HG03342 (cell line): ENCODE data around the gene C6orf141.
A peak's percentile ranks its signal among the peaks of the same experiment; 100 is the strongest.

Experiments
- ATAC-seq: cut with Tn5 transposase; IDR thresholded peaks from one replicate; pipeline ENCODE4 v1.9.1; 2021; ENCODE audit warnings: mild to moderate bottlenecking, moderate library complexity; ENCODE audit not compliant: unreplicated experiment

The C6orf141 gene

GRCh38 chr6:49550492-49551077 is at the start of gene C6orf141:
C6orf141 (plus strand) TSS chr6:49550668; CDS start chr6:49550793, 125 bp downstream.
- ATAC-seq = peak; percentile 69

- ATAC-seq = no peak
Observed at GRCh38 chr6:49504666-49505065, 45.8 kb upstream of the C6orf141 start.

- no peak for ATAC-seq
Observed at GRCh38 chr6:49506569-49507111, 43.8 kb upstream of the C6orf141 start.

- ATAC-seq = no peak
Observed at GRCh38 chr6:49509342-49509741, 41.1 kb upstream of the C6orf141 start.

- ATAC-seq = no peak
Observed at GRCh38 chr6:49513153-49513989, 37.1 kb upstream of the C6orf141 start.

GRCh38 chr6:49514571-49515484 is 35.6 kb upstream of the C6orf141 start:
- ATAC-seq = no peak

- no peak for ATAC-seq
Observed at GRCh38 chr6:49515485-49516146, 34.9 kb upstream of the C6orf141 start.

GRCh38 chr6:49516147-49516505 is 34.3 kb upstream of the C6orf141 start:
- no peak for ATAC-seq

- no peak for ATAC-seq
Observed at GRCh38 chr6:49517919-49518318, 32.5 kb upstream of the C6orf141 start.

GRCh38 chr6:49519660-49520059 is 30.8 kb upstream of the C6orf141 start:
- ATAC-seq = peak; percentile 66

- ATAC-seq = no peak
Observed at GRCh38 chr6:49522710-49523593, 27.5 kb upstream of the C6orf141 start.

GRCh38 chr6:49523901-49524300 is 26.6 kb upstream of the C6orf141 start:
- ATAC-seq = no peak

GRCh38 chr6:49524541-49524940 is 25.9 kb upstream of the C6orf141 start:
- ATAC-seq = no peak

- ATAC-seq = no peak
Observed at GRCh38 chr6:49526598-49526997, 23.9 kb upstream of the C6orf141 start.

GRCh38 chr6:49527320-49527719 is 23.1 kb upstream of the C6orf141 start:
- no peak for ATAC-seq

GRCh38 chr6:49528571-49528970 is 21.9 kb upstream of the C6orf141 start:
- ATAC-seq = no peak

GRCh38 chr6:49530141-49530776 is 20.2 kb upstream of the C6orf141 start:
- ATAC-seq = no peak

- ATAC-seq = peak; percentile 93
Observed at GRCh38 chr6:49531774-49532569, 18.5 kb upstream of the C6orf141 start.
